ENCODE data around the gene BPIFA2. TPM values are rescaled to one million over a fixed set of nuclear protein-coding genes. Genes with fewer than 3 reads are reported as not detected.

The BPIFA2 gene
- total and polyA plus RNA-seq, 9 of the 15 experiments (the other 6 are each of a cell fraction or from before 2014, with no cell fraction given) = not detected

- Histone ChIP-seq H3K36me3 (ENCODE audit: control insufficient read depth, insufficient read depth, low read length) (no peaks in the 10 kb centered on the region), H3K4me2 (ENCODE audit: insufficient read depth, low read length) (no peak overlapping the region), H3K4me1 (replicated peaks in 1 of 2; ENCODE audit: control insufficient read depth in 2 of 2, insufficient read depth in 2 of 2, low read length in 2 of 2) (no peaks in the 10 kb centered on the region), H2AFZ (ENCODE audit: low read depth, low read length) (no peak overlapping the region), H3K27ac (ENCODE audit: extremely low read depth, low read depth, low read length) (no peak overlapping the region), H3K9me3 (replicated peaks; ENCODE audit: control insufficient read depth, insufficient read depth, low read depth, low read length) (no peaks in the 10 kb centered on the region), H3K4me3 (no peak overlapping the region), H4K20me1 (replicated peaks; ENCODE audit: control insufficient read depth, insufficient read depth, low read length) (peaks cover 4% of the 10 kb centered on the region; the same call in 1 of the 2 replicates), H3K9ac (ENCODE audit: insufficient read depth in 1 of 2, low read depth in 2 of 2, low read length in 2 of 2) (no peak overlapping the region), H3K9me1 (ENCODE audit: control insufficient read depth, insufficient read depth, low read length) (no peaks in the 10 kb centered on the region), H3K27me3 (ENCODE audit: control insufficient read depth in 2 of 2, insufficient read depth in 2 of 2, low read length in 2 of 2) (peaks cover 7 to 8% of the 10 kb centered on the region in 2 experiments), H3K79me2 (ENCODE audit: control insufficient read depth, insufficient read depth, low read length) (no peaks in the 10 kb centered on the region)
- ChIA-PET CTCF (ENCODE audit: low intra/inter-chr PET ratio) (no interaction called here), POLR2A (no interaction called here)
- FAIRE-seq (no peak), DNase-seq (ENCODE audit: extremely low read depth in 1 of 4, low spot score in 3 of 4) (no peak), ATAC-seq (no peak)
- no TSS peak for BruUV-seq (replicated peaks)
- TF ChIP-seq ZBTB26 (CRISPR knock-in tag; IDR thresholded peaks at IDR 0.05) = no peak
- no peak for TF ChIP-seq ESRRB (CRISPR knock-in tag; IDR thresholded peaks at IDR 0.05; ENCODE audit: borderline replicate concordance)
- TF ChIP-seq SMAD1 (IDR thresholded peaks at IDR 0.05; ENCODE audit: low read depth, low read length, partially characterized antibody) = no peak
- TF ChIP-seq ZEB2 (IDR thresholded peaks at IDR 0.05) = no peak
- TF ChIP-seq GATAD2A (IDR thresholded peaks at IDR 0.05) = no peak
- TF ChIP-seq FOXK1 (CRISPR knock-in tag; IDR thresholded peaks at IDR 0.05; ENCODE audit: borderline replicate concordance) = no peak
- no peak for TF ChIP-seq NCOA1 (IDR thresholded peaks at IDR 0.05; ENCODE audit: low read depth)
- no peak for TF ChIP-seq ZNF707 (CRISPR knock-in tag; conservative IDR thresholded peaks at IDR 0.05)
- no peak for TF ChIP-seq NCOA6 (IDR thresholded peaks at IDR 0.05)
- TF ChIP-seq USF1 (CRISPR knock-in tag; IDR thresholded peaks at IDR 0.05) = no peak
- TF ChIP-seq HOXB6 (CRISPR knock-in tag; IDR thresholded peaks at IDR 0.05; ENCODE audit: borderline replicate concordance) = no peak
- TF ChIP-seq NFXL1 (CRISPR knock-in tag; IDR thresholded peaks at IDR 0.05) = no peak
- no peak for TF ChIP-seq SETDB1 (IDR thresholded peaks at IDR 0.05; ENCODE audit: low read length)
- TF ChIP-seq TRIM25 (IDR thresholded peaks at IDR 0.05; ENCODE audit: borderline replicate concordance) = no peak
- no peak for TF ChIP-seq NEUROD1 (IDR thresholded peaks at IDR 0.05; ENCODE audit: borderline replicate concordance, low read depth, low read length, partially characterized antibody)
- no peak for TF ChIP-seq ZKSCAN1 (IDR thresholded peaks at IDR 0.05; ENCODE audit: low read depth, low read length)
- TF ChIP-seq RFX5 (IDR thresholded peaks at IDR 0.05; ENCODE audit: low read depth, low read length) = no peak
- no peak for TF ChIP-seq SMARCE1 (IDR thresholded peaks at IDR 0.05)
- TF ChIP-seq KAT2B (IDR thresholded peaks at IDR 0.05; ENCODE audit: low read depth, low read length) = no peak
- TF ChIP-seq ZNF143 (CRISPR knock-in tag; IDR thresholded peaks at IDR 0.05) = no peak
- in situ Hi-C loops (cut with MboI) (no loop called here), intact Hi-C loops (cut with micrococcal nuclease) (no loop called here)
- 0% methylated on average over 4 of the region's 4 CpGs for WGBS (ENCODE audit: insufficient coverage, low coverage, missing lambda C conversion rate)
Measured at GRCh38 chr20:33202451-33202850, 34.5 kb downstream of the BPIFA2 start.
